GM10248 (cell line): ENCODE data around the gene AXDND1.
"Not testable (repeated sequence)": the region's sequence is repeated elsewhere in the genome, so short reads cannot be mapped to it uniquely, and the experiment has no call there.

ENCODE experiments used
- CTCF ChIA-PET: fragments of 300-600 bp; sonication (Branson Sonifier 250); formaldehyde crosslinking; extraction: SDS; loops from one replicate; lab custom pipeline; 2021; ENCODE audit warnings: antibody characterized with exemption; lab: Yijun Ruan, JAX
- POLR2A ChIA-PET: fragments of 350-650 bp; sonication (Branson Sonifier 250); formaldehyde crosslinking; extraction: SDS; loops from one replicate; lab custom pipeline; 2020; ENCODE audit warnings: antibody characterized with exemption; lab: Yijun Ruan, JAX
- DNase-seq: peaks from one replicate; pipeline ENCODE4 v3.0.0; 2012; ENCODE audit errors: extremely low spot score
- CTCF ChIP-seq: IDR thresholded peaks from 2 replicates; pipeline ENCODE4 v1.5.1; 2012; ENCODE audit warnings: mild to moderate bottlenecking, low read depth; ENCODE audit errors: extremely low read depth, missing control alignments, control extremely low read depth

Gene AXDND1

GRCh38 chr1:179353546-179353945 lies 12.2 kb upstream of the AXDND1 start:
- POLR2A ChIA-PET, result no interaction called here

GRCh38 chr1:179361631-179362030 lies 4.1 kb upstream of the AXDND1 start:
- POLR2A ChIA-PET, DNase-seq: not testable (repeated sequence)
- CTCF ChIA-PET, result interaction anchor here (1.6 kb wide), 1 partner anchor 9 kb away, joined by 3 read pairs; no protein-coding TSS in a partner anchor

More at GRCh38 chr1:179353546-179353945, 12.2 kb upstream of the AXDND1 start:
- no peak for DNase-seq
- no peak for TF ChIP-seq CTCF
- CTCF ChIA-PET, result interaction anchor here (0.9 to 1.2 kb wide), 2 partner anchors 11 to 15 kb away, joined by 3 to 4 read pairs; no protein-coding TSS in a partner anchor

- CTCF ChIA-PET, result interaction anchor here (1.0 to 6.9 kb wide), 3 partner anchors 245 to 288 kb away, joined by 4 to 46 read pairs (median 5); no protein-coding TSS in a partner anchor
- TF ChIP-seq CTCF, result no peak
- POLR2A ChIA-PET, result interaction anchor here (0.5 to 1.2 kb wide), 2 partner anchors 246 to 351 kb away, joined by 3 to 4 read pairs; no protein-coding TSS in a partner anchor
- DNase-seq, result peak; percentile 15
Observed at GRCh38 chr1:179366093-179366800, 476 bp downstream of the AXDND1 start.

GRCh38 chr1:179369751-179370341 lies 4.1 kb downstream of the AXDND1 start:
- peak; percentile 71 for TF ChIP-seq CTCF
- DNase-seq, result peak; percentile 64
- CTCF ChIA-PET, result interaction anchor here (0.6 to 6.9 kb wide), 16 partner anchors 11 to 363 kb away, joined by 3 to 89 read pairs (median 4); partner anchors contain the start of genes SOAT1 and TOR3A
- POLR2A ChIA-PET, result no interaction called here

- TF ChIP-seq CTCF, result no peak
- DNase-seq, result no peak
- ChIA-PET POLR2A (no interaction called here), CTCF (interaction anchor here (2.3 to 6.9 kb wide), 4 partner anchors 120 to 292 kb away, joined by 4 to 89 read pairs (median 28); partner anchors contain the start of gene TOR3A)
Observed at GRCh38 chr1:179372160-179372559, 6.4 kb downstream of the AXDND1 start.

- POLR2A ChIA-PET, result no interaction called here
- CTCF ChIA-PET, result interaction anchor here (1.2 kb wide), 1 partner anchor 255 kb away, joined by 5 read pairs; no protein-coding TSS in a partner anchor
Observed at GRCh38 chr1:179376223-179376622, 10.5 kb downstream of the AXDND1 start.

More at GRCh38 chr1:179376223-179376622, 10.5 kb downstream of the AXDND1 start:
- DNase-seq, result no peak
- TF ChIP-seq CTCF, result no peak
